T-helper 1 cell (primary cell): Measurements from ENCODE around the gene TBC1D9.
"Not testable (repeated sequence)": the region's sequence is repeated elsewhere in the genome, so short reads cannot be mapped to it uniquely, and the experiment has no call there.

Experiments used
- DNase-seq, 5 donors: peaks; one replicate each; pipeline ENCODE4 v3.0.0-alpha.2; 2012 to 2020
- total RNA-seq, 4 donors: gene quantifications; one replicate each; lab custom pipeline; 2026; lab: John Stamatoyannopoulos, UW

TBC1D9 gene
- 0.12 to 0.80 (median 0.19) reads per million in 4 donors for total RNA-seq

DNA sequence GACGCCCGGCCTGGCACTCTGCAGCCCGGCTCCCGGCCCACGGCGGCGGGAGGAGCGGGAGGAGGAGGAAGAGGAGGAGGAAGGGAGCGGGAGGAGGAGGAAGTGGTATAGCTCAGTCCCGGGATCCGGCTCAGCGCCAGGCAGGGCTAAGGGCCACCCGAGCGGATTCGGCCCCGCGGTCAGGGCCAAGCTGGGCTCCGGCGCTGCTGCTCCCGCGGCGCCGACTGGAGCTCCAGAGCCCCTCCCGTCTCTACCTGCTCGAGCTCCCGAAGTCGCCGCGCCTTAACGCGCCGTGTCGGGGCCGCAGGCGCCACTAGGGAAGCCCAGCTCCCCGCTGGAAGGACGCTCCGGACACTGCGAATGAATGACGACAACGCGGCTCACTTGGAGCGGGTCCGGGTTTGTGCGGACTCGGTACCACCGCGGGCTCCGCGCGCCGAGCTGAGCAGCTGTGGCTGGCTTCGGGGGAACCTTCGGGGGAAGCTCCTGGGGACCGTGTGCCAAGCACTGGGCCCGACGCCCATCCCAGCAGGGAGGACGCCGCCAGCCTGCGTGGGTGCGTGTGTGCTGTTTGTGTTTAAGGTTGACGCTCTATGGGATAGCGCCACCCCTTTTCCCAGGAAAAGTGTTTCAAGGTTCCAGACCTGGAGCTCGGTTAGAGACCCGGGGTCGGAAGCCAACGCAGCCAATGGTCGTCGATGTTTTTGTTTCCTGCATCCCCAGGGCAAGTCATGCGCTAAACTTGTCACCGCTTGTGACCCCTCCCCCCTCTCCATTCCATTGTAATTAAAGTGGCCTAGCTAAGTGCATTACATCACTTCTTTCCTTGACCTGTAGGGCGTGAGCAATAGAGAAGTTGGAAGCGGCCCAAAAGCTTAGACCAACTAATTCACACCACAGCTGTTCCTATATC lies at the start of gene TBC1D9:
TSS of gene TBC1D9 (minus strand) at position 67 of the 913 bp plus-strand sequence. CDS start 340 bp downstream, outside the sequence.
- no peak for DNase-seq

DNA sequence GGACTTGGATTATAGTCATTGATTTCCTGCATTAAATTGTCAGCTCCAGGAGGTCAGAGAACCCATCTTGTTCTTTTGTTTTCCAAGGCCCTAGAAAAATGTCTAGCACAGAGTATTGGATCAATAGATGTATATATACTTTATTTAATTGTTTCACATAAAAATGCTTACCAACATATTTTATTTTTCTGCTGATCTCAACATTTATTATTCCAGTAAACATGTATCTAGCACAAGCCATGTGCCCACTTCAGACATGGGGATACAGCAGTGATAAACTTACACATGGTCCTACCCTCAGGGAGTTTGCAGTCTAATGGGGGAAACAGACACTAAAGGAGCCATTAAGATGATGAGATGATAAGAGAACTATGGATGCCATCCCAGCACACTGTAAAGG lies 49.1 kb upstream of the TBC1D9 start:
- no peak for DNase-seq

DNA sequence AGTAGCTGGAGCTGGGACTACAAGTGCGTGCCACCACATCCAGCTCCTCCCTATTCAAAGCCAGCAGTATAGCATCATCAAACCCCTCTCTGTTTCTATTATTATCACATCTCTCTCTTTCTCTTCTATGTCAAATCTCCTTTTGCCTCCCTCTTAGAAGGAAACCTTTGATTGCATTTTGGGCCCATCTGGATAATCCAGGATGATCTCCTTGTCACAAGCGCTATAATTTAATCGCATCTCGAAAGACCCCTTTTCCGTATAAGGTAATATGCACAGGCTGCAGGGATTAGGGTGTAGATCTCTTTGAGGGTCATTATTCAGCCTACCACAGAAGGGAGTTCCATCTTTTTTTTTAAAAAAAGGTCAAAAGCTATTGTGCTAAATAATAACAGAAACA lies 46.4 kb upstream of the TBC1D9 start:
- DNase-seq, result no peak

DNA sequence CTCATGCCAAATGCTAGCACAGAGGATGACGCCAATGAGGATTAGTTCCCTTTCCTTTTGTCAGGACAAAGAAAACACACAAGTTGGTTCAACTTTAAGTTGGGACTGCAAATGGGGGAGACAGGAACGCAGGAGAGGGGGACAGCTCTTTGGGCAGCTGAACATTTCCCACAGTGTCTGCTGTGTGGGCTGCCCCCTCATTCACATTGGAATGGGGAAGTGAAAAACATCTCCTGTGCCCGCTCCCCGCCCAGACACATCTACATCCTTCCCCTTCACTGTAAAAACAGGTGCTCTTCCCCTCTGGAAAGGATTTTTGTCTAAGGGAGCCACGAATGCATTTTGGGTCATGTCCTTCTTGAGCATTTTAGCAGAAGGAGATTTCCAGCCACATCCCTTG lies 44.5 kb upstream of the TBC1D9 start:
- DNase-seq, result no peak

DNA sequence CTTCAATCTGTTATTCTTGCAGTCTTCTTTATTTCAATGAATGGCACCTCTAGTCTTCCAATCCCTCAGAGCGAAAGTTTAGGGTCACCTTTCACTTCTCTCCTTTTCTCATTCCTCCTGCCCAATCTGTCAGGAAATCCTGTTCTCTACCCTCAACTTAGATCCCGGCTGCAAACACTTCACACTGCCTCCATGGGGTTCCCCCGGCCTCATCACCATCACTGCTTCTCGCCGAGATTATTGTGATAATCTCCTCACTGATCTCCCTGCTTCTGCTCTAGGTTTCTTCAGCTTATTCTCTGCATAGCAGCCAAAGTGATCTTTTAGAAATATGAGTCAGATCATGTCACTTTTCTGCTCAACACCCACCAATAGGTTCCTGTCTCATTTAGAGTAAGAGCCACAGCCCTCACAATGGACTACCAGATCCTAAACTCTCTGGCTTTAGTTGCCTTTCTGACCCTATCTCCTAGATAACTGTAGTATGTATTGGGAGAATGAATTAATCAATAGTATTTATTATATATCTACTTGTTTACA lies 43.6 kb upstream of the TBC1D9 start:
- DNase-seq, result no peak

DNA sequence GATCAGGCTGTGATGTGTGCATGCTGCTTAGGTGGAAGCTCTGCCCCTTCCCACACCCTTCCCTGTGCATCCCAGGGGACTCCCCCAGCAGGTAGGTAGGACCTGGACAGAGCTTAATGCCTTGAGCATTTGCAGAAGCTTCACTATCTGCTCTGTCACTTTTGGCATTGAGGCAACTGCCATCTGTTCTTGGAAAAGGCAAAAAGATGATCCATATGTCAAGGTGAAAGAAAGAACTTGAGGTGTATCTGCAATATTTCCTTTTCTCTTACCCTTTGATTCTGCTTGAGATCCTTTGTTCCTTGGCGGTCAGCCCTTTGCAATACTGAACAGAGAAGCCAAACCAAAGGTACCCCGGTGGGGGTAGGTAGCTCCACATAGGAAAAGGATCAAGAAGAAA lies 37.1 kb upstream of the TBC1D9 start:
- no peak for DNase-seq

DNA sequence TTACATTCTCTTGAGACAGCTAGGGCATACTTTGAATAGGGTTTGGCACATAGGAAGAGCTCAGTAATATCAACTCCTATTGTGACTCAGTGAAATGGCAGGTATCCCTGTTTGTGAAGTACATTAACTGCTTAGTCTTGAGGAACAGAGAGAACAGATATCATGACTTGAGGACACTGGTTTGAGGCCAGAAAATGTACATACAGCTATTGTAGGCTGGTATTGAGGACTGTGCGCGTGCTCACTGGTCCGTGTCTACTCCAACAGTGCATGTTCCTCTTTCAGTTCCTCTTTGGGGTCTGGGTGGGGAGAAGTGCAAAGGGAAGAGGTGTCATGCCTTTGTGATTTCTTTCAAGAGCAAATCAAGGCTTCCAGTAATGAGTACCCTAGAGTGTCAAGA lies 34.6 kb upstream of the TBC1D9 start:
- DNase-seq, result no peak

DNA sequence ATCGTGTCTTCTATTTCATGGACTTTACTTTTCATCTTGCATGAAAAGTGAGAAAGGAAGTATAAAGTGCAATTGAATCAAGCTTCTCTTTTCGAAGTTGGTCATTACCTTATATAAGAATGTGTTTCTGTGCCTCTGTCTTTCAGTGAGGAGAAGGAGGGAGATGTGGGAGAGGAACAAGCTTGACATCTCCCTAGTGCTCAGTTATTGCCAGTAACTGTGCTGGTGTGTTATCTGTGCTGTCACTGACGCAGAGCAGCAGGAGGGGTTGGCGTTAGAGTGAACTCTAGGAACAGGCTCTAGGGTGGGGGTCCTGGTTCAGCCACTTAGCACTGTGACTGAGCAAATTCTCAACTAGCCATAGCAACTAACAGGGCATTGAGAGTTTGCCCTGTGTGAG lies 34.0 kb upstream of the TBC1D9 start:
- DNase-seq, result no peak

DNA sequence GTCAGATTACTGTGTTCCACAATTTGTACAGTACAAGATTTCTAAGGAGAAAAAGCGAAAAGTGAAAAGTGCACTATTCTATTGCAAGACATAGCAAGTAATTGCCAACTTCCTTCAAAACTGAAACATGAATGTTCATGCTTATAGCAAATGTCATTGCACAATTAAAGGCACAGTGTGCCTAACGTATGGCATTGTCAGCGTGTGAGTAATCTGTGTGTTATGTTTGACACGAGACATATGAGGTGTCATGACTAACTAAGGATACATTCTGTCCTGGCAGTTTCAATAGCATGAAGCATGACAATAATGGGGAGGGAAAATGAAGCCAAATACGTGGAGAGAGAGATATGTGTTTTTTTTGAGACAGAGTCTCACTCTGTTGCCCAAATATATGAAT lies 33.6 kb upstream of the TBC1D9 start:
- DNase-seq, result no peak

DNA sequence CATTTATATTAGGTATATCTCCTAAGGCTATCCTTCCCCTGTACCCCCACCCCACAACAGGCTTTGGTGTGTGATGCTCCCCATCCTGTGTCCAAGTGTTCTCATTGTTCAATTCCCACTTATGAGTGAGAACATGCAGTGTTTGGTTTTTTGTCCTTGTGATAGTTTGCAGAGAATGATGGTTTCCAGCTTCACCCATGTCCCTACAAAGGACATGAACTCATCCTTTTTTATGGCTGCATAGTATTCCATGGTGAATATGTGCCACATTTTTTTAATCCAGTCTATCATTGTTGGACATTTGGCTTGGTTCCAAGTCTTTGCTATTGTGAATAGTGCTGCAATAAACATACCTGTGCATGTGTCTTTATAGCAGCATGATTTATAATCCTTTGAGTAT lies 26.6 kb upstream of the TBC1D9 start:
- not testable (repeated sequence) for DNase-seq

DNA sequence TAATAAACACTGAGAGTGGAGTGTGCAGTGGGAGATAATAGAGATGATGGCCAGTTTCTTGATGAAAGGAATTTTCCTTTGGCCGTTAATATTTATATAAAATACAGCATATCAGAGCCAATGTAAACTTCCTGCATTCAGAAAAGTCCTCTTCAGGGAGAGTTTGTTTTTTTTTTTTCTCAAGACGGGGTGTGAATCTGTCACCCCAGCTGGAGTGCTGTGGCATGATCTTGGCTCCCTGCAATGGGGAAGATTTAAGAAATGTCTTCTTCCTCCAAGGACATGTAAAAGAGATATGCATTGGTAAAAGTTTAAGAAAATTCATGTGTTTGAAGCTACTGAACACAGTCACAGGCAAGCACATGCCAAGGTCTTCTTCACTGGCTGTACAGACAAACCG lies 25.4 kb upstream of the TBC1D9 start:
- DNase-seq, result no peak

DNA sequence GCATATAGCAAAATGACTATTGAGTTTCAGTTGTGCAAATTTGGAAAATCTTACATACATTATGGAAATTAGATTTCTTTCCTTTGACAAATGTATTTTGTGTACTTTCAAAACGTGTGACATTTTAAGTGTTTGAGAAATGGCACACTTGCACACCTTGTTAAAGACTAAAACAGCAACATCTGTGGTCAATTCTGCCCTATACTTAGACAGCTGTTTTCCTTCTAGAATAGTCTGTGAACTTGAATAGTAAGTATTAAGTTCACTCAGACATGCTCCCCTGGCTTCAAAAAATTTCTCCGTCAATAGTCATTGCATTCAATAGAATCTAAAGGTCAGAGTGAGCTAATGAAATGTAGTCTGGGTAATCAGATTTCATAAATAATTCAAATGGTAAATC lies 21.7 kb upstream of the TBC1D9 start:
- no peak for DNase-seq

DNA sequence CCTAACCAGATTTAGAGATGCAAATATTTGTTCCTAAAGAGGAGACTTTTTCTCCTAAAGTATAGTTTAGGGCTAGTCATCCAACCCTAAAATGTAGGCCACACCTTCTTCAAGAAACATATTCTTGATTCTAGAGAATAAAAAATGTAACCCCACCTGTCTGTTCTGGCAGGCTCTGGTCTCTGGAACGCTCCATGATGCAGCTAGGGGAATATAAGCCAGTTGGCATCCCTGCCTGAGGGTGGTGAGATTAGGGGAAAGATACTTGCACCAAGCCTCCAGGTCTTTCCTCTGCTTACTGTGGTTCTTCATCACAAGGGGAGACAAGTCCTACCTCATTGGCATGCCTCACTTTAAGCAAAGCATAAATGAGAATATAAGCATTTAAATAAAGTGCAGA lies 21.2 kb upstream of the TBC1D9 start:
- no peak for DNase-seq

DNA sequence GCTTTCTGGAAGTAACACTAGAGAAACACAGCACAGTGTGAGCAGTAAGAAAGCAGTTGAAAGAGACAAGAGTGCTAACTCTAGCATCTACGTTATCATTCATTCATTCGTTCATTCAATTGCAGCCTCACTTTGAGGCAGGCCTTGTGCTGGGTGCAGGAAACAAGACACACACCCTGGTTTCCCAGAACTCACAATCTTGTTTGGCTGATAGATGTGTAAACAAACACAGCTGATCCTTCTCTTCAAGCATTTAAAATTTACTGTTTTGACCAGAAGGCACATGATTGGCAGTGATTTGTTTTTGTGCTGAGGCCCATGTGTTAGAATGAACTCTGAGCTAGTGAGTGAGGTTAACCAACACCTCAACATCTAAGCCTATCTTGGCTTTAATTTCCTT lies 20.4 kb upstream of the TBC1D9 start:
- DNase-seq, result no peak

DNA sequence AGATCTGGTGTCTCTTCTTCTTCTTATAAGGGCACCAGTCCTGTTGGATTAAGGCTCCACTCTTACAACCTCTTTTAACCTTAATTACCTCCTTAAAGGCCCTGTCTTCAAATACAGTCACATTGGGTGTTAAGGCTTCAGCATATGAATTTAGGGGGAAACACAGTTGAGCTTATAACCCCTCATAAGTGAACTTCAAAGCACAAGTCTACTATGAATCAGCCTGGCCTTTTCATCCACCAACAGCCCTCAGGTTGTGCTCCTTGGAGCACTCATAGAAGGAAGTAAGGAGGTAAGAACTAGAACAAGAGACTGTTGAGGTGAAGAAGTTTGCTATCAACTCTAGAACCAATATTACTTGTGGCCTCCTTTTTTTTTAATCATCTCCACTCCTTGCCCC lies 18.8 kb upstream of the TBC1D9 start:
- DNase-seq, result no peak

DNA sequence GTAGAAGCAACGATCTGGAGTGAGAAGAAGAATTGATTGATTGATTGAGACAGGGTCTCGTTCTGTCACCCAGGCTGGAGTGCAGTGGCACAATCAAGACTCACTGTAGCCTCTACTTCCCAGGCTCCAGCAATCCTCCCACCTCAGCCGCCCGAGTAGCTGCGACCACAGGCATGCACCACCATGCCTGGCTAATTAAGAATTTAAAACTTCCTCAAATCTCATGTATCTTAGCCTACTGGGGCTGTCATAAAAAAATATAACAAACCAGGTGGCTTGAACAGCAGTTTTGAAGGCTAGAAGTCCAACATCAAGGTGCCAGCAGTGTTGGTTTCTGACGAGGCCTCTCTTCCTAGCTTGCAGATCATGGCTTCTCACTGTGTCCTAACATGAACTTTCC lies 18.3 kb upstream of the TBC1D9 start:
- DNase-seq, result no peak

DNA sequence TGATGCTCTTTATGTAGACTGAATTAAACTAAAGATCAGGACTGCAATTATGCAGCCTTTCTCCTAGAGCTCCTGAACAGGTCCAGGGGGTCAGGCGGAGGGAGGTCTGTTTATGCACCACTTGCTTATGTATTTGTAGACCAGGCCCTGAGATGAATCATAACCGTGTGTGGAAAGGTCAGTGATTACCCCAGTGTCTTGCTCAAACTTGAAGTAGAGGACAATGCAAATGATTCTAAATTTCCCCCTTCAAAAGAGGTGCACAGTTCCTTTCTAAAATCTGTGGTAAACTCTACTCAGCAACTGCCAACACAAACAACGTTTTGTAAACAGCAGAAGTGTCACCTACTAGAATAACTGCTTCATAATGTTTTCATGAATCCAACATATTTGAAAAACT lies 13.0 kb upstream of the TBC1D9 start:
- no peak for DNase-seq

DNA sequence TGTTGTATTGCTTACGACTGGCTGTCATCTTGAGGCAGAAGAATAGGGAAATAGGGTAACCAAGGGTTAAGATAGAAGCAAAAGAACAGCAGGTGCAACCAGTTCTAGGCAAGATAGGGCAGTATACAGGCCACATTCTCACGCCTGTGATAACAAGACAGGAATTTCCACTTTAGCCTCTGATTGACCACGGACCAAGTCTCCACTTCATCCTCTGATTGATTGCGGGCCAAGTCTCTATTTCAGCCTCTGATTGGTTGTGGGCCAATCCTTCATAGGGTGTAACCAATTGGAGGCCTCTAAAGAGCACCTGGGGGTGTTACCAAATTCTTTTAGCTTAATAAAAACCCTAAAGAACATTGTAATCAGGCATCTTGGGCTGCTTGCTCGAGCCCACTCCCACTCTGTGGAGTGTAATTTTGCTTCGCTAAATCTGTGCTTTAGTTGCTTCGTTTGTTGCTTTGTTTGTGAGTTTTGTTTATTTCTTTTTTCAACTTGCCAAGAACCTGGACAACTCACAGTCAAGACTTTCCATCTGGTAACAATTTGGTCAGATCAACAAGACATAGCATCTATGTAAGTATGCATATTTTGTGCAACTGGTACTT lies 8.7 kb upstream of the TBC1D9 start:
- no peak for DNase-seq

DNA sequence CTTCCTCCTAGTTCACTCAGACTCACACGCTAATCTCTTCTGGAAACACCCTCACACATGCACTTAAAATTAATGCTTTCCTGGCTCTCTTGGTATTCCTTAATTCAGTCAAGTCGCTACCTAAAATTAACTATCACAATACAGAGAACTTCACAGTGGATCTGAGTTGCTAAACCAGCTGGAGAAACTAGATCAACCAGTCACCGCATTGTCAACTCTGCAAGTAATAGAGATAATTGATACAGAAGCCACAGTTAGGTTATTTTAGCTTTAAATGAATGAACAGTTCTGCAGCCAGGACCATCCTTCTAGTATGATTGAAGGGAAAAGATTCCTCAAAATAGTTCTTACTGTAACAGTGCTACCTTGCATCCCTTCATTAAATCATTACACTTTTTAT lies 6.0 kb upstream of the TBC1D9 start:
- no peak for DNase-seq

DNA sequence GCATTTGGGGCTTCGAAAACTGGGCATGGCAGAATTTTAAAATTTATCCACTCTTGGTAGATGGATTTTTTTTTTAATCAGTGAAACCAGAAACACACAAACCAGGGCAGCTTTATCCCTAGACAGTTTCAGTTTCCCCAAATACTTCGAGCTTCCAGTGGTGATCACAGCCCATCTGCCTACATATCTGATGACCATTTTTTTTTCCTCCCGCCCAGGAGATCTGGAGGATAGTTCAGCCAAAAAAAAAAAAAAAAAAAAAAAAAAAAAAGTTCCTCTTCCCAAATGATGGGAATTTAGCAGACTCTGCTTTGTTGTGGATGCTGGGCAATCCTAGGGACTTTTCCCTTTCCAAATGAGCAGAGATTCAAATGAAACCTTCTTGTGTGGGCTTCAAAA lies 1.0 kb upstream of the TBC1D9 start:
- no peak for DNase-seq

DNA sequence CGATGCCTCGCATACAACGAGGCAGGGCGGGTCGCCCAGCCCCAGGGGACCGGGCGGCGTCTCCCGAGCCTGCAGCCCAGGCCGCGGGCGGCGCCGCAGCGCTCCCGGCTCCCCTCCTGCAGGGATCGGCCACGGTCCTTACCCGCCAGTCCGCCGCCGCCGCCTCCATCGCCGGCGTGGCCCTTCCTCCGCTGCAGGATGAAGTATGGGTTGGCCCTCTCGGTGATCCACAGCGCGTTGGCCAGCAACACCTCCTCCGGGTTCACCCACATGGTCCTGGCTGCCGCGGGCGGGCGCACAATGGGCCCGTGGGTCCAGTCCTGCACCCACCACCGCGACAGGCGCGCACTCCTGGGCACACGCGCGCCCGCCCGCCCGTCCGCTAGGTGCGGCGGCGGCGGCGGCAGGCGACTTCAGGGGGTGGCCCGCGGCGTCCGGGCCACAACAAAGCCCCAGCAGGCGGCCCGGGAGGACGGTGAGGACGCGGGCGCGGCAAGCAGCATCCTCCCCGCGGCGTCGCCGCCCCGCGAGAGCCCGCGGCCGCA lies 339 bp downstream of the TBC1D9 start:
- no peak for DNase-seq

DNA sequence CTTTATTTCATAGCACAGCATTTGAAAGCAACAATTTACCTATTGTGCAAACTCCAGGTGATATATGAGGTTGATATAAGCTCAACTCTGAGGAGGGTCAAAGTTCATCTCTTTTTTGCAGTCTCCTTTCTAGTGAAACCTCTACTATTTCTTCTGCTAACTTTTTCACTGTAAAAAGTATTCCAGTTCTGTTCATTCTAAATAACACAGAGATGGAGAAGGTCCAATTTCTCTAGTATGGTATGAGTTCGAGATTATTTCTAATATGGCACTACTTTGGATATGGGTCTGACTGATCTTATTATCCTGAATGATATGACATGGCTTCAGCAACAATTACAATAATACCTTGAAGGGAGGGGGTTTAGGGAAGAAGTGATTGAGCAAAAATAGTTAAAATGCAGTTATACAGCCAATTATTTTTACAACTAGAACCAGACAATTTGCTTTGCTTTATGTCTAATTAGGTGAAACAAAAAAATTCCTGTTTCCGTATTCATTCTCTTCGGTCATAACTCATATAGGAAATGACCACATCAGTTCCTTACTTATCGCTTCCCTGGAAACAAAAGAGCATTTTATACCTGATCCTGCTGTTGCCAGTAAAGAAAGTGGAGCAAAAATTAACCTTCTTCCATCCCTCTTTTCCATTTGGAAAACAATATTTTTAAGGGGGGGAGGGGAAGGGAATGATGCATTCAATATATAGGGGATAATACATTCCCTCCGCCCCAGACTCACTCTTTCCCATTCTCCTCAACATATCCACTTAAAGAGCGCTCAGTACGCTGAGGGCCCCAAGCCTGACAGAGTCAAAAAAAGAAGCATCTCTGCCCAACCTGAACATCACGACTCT lies 1.0 kb downstream of the TBC1D9 start:
- DNase-seq, result no peak

DNA sequence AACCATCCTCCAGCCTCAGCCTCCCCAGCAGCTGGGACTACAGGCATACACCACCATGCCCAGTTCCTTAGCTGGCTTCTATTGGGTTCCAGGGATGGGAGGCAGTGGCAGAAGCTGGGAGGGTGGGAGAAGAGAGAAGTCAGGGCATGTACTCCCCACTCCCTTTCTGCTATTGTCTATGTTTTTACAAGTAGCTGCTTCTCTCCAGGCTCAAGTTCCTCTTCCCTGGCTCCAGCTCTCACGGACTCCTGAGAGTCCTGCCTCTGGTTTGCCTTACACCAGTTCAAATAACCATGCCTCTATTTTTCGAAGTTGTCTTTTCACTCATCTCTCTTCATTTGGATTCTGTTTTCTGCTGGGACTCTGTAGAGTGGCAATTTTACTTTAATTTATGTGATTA lies 2.9 kb downstream of the TBC1D9 start:
- no peak for DNase-seq
